ENCODE results near the gene LRFN5.
"Not testable (repeated sequence)": the region's sequence is repeated elsewhere in the genome, so short reads cannot be mapped to it uniquely, and the experiment has no call there.

LRFN5 gene

DNA sequence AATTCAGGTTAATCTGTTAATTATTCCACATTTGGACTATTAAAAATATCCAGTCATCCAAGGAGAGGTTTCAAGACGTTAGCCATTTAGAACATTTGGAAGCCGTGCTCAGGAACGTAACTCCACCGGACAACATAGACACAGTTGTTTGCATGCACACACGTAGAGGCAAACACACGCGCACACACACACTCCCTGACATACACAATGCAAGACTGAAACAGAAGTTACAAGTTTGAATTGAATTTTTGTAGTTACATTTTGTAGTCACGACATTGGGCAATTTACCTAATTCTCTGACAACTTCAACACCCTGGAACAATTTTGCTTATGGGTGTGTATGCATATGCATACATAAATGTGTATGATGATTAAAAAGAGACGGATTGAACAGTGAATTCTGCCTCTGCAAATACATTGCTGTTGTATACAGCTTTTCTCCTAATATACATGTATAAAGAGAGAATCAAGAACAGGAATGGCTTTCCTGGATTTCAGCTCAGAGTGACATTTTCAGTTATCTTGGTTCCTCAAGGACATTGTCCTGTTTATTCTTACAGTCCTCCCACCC is 298.8 kb downstream of the LRFN5 start:
- Histone ChIP-seq H3K4me2 (ENCODE audit: low read length) (no peak overlapping the region), H3K9me2 (replicated peaks; ENCODE audit: control insufficient read depth, low read length) (no peaks in the 10 kb centered on the region), H4K20me1 (ENCODE audit: control insufficient read depth, insufficient read depth, low read depth, low read length) (no peaks in the 10 kb centered on the region), H3K27me3 (ENCODE audit: control insufficient read depth, low read length) (no peaks in the 10 kb centered on the region), H3K4me3 (ENCODE audit: low read length) (no peak overlapping the region), H3K9me3 (ENCODE audit: control insufficient read depth, insufficient read depth, low read length) (no peaks in the 10 kb centered on the region), H3K79me2 (ENCODE audit: control insufficient read depth, low read length) (no peaks in the 10 kb centered on the region), H3F3A (ENCODE audit: control insufficient read depth, insufficient read depth) (no peaks in the 10 kb centered on the region), H3K36me3 (ENCODE audit: control insufficient read depth, low read length) (no peaks in the 10 kb centered on the region), H3K27ac (ENCODE audit: low read depth, low read length) (no peak overlapping the region), H3K4me1 (ENCODE audit: control insufficient read depth, low read length) (no peaks in the 10 kb centered on the region)
- no peak for TF ChIP-seq EZH2phosphoT487 (IDR thresholded peaks at IDR 0.05; ENCODE audit: borderline replicate concordance, low read length)
- TF ChIP-seq, protein P1, sequence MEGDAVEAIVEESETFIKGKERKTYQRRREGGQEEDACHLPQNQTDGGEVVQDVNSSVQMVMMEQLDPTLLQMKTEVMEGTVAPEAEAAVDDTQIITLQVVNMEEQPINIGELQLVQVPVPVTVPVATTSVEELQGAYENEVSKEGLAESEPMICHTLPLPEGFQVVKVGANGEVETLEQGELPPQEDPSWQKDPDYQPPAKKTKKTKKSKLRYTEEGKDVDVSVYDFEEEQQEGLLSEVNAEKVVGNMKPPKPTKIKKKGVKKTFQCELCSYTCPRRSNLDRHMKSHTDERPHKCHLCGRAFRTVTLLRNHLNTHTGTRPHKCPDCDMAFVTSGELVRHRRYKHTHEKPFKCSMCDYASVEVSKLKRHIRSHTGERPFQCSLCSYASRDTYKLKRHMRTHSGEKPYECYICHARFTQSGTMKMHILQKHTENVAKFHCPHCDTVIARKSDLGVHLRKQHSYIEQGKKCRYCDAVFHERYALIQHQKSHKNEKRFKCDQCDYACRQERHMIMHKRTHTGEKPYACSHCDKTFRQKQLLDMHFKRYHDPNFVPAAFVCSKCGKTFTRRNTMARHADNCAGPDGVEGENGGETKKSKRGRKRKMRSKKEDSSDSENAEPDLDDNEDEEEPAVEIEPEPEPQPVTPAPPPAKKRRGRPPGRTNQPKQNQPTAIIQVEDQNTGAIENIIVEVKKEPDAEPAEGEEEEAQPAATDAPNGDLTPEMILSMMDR (IDR thresholded peaks at IDR 0.05; ENCODE audit: low read depth, low read length, poor library complexity, severe bottlenecking), result no peak

GRCh38 chr14:41911155-41911554 is 304.5 kb downstream of the LRFN5 start:
- H3K9me2 ChIP-seq (replicated peaks; ENCODE audit: control insufficient read depth, low read length); H3K4me3 ChIP-seq (ENCODE audit: low read length); H3K9me3 ChIP-seq (ENCODE audit: control insufficient read depth, insufficient read depth, low read length); H3K27me3 ChIP-seq (ENCODE audit: control insufficient read depth, low read length); H3F3A ChIP-seq (ENCODE audit: control insufficient read depth, insufficient read depth); H3K36me3 ChIP-seq (ENCODE audit: control insufficient read depth, low read length); H3K4me2 ChIP-seq (ENCODE audit: low read length); H4K20me1 ChIP-seq (ENCODE audit: control insufficient read depth, insufficient read depth, low read depth, low read length); H3K4me1 ChIP-seq (ENCODE audit: control insufficient read depth, low read length); H3K79me2 ChIP-seq (ENCODE audit: control insufficient read depth, low read length); H3K27ac ChIP-seq (ENCODE audit: low read depth, low read length): not testable (repeated sequence)

DNA sequence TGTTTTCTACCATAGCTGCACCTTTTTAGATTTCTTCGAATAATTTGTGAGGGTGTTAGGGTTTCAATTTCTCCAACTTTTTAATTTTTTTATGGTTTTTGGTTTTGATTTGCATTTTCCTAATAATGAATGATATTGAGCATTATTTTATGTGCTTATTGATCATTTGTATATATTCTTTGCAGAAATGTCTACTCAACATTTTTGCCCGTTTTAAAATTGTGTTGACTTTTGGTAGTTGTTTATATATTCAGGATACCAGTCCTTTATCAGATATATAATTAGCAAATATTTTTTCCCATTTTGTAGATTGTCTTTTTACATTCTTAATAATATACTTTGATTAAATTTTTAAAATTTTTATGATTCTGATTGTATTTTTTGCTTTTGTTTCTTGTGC is 306.7 kb downstream of the LRFN5 start:
- TF ChIP-seq EZH2phosphoT487 (IDR thresholded peaks at IDR 0.05; ENCODE audit: borderline replicate concordance, low read length), result no peak
- TF ChIP-seq, protein P1 (IDR thresholded peaks at IDR 0.05; ENCODE audit: low read depth, low read length, poor library complexity, severe bottlenecking), result no peak
- Histone ChIP-seq H3K9me2 (replicated peaks; ENCODE audit: control insufficient read depth, low read length) (no peaks in the 10 kb centered on the region; the same call in 1 of the 2 replicates), H4K20me1 (ENCODE audit: control insufficient read depth, insufficient read depth, low read depth, low read length) (no peaks in the 10 kb centered on the region)

DNA sequence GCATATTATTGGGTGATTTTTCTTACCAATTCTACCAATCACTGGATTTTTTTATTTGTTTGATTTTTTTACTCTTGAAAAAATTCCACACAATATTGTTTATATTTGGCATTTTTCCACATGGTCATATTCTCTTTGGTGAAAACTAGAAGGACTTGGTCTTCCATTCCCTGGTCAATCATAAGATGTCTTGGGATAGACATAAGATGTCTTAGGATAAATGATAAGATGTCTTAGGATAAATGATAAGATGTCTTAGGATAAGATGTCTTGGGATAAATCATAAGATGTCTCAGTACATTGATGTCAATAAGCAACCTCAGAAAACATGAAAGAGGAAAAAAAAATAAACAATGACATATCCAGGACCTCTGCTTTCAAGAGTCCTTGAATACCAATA is 309.1 kb downstream of the LRFN5 start:
- Histone ChIP-seq H3K36me3 (ENCODE audit: control insufficient read depth, low read length) (no peaks in the 10 kb centered on the region), H3F3A (ENCODE audit: control insufficient read depth, insufficient read depth) (no peaks in the 10 kb centered on the region), H3K4me2 (ENCODE audit: low read length) (no peak overlapping the region), H3K27ac (ENCODE audit: low read depth, low read length) (no peak overlapping the region), H3K79me2 (ENCODE audit: control insufficient read depth, low read length) (no peaks in the 10 kb centered on the region), H3K9me3 (ENCODE audit: control insufficient read depth, insufficient read depth, low read length) (no peaks in the 10 kb centered on the region), H3K27me3 (ENCODE audit: control insufficient read depth, low read length) (no peaks in the 10 kb centered on the region), H3K4me1 (ENCODE audit: control insufficient read depth, low read length) (no peaks in the 10 kb centered on the region), H3K9me2 (replicated peaks; ENCODE audit: control insufficient read depth, low read length) (no peaks in the 10 kb centered on the region; the same call in 1 of the 2 replicates), H4K20me1 (ENCODE audit: control insufficient read depth, insufficient read depth, low read depth, low read length) (no peaks in the 10 kb centered on the region), H3K4me3 (ENCODE audit: low read length) (no peak overlapping the region)
- TF ChIP-seq EZH2phosphoT487 (IDR thresholded peaks at IDR 0.05; ENCODE audit: borderline replicate concordance, low read length), result no peak
- TF ChIP-seq, protein P1 (IDR thresholded peaks at IDR 0.05; ENCODE audit: low read depth, low read length, poor library complexity, severe bottlenecking), result no peak

More for the DNA sequence above, 306.7 kb downstream of the LRFN5 start:
- Histone ChIP-seq H3K4me3 (ENCODE audit: low read length) (no peak overlapping the region), H3K9me3 (ENCODE audit: control insufficient read depth, insufficient read depth, low read length) (no peaks in the 10 kb centered on the region), H3K36me3 (ENCODE audit: control insufficient read depth, low read length) (no peaks in the 10 kb centered on the region), H3K79me2 (ENCODE audit: control insufficient read depth, low read length) (no peaks in the 10 kb centered on the region), H3K27me3 (ENCODE audit: control insufficient read depth, low read length) (no peaks in the 10 kb centered on the region), H3K27ac (ENCODE audit: low read depth, low read length) (no peak overlapping the region), H3K4me2 (ENCODE audit: low read length) (no peak overlapping the region), H3F3A (ENCODE audit: control insufficient read depth, insufficient read depth) (no peaks in the 10 kb centered on the region), H3K4me1 (ENCODE audit: control insufficient read depth, low read length) (no peaks in the 10 kb centered on the region)
